ENCODE data around the gene ARGLU1.

ARGLU1 gene

DNA sequence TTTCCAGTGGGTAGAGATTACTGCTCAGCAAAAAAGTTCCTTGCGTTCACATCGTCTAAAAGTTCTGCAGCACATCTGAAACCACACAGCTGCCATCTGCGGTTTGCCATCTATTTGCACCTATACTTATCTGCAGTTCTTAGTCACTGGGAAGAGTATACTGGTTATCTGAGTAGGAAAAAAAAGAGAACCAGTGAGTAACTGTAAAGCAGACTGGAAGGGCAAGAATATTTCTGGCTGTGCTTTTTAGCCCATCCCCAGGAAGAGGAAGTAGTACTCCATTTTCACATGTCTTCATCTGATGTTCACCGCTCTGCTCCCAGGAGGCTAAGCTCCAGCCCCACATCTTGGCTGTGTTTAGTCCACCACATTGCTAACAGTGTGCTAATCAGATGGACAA lies 68.0 kb downstream of the ARGLU1 start:
- no peak for DNase-seq (ENCODE audit: low read depth in 2 of 2)

DNA sequence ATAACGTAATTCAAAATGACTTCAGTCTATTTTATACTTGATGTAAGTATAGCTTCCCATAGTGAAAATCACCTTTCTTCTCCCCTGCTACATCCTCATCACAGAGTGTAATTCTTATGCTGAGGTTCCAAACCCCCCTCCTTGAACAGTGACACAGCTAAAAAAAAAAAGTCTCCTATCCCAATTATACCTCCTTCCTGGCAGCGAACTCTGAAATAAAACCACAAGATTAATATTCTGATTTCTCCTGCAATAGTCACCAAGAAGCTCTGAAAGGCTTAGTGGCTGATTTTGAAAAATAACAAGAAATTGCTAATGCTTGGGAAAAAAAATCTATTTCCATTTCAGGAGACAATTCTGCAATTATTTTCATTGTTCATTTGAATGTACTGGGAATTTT lies 68.8 kb downstream of the ARGLU1 start:
- DNase-seq (ENCODE audit: low read depth in 2 of 2) = no peak

DNA sequence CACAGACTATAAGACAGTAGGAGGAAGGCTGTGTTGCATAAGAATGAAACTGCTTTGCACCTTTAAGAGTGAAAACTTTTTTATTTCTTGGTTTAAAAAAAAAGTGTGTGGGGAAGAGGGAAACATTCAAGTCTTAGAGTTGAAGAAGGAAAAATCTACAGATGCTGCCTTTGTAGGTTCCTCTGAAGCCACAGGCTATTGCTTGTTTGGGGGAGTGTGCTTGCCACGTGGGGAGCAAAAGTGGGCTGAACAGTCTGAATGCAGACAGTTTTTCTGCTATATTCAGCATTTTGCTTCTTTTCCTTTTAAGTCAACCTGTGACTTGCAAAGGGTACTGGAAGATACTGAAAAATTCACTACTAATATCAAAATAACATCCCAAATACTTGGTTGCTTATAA lies 69.4 kb downstream of the ARGLU1 start:
- no peak for DNase-seq (ENCODE audit: low read depth in 2 of 2)

DNA sequence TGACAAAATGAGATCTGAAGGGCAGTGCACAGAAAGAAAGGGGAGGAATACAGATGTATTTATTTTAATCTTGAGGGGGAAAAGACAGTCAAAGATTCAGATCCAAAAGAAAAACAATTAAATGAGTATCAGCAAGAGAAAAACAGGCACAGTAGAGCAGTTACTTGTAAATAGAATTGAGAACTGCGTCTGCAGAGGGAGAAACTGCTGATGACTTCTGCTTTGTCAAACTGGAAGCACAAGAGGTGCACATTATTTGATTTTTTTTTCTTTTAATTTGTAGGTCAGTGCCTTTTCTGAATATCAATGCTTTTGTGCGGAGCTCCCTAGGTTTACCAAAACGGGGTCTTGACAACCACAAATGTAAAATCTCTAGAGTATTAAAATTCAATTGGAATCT lies 69.8 kb downstream of the ARGLU1 start:
- no peak for DNase-seq (ENCODE audit: low read depth in 2 of 2)

DNA sequence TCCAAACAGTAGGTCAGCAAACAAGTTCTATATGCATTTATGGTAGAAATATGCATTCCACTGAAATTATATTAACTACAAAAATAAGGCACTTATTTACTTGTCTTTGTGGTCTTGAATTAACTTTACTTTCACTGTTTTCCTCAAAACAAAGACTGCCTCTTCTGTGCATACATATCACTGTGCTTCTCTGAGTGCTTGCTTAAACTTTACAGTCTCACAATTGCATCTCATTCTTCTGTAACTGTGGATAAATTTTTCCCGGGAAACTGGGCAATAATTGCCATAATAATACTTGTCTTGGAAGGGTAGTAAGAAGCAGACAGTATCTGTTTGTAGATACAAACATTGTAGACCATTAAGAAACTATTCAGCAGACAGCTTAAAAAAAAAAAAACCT lies 70.9 kb downstream of the ARGLU1 start:
- DNase-seq (ENCODE audit: low read depth in 2 of 2) = no peak

DNA sequence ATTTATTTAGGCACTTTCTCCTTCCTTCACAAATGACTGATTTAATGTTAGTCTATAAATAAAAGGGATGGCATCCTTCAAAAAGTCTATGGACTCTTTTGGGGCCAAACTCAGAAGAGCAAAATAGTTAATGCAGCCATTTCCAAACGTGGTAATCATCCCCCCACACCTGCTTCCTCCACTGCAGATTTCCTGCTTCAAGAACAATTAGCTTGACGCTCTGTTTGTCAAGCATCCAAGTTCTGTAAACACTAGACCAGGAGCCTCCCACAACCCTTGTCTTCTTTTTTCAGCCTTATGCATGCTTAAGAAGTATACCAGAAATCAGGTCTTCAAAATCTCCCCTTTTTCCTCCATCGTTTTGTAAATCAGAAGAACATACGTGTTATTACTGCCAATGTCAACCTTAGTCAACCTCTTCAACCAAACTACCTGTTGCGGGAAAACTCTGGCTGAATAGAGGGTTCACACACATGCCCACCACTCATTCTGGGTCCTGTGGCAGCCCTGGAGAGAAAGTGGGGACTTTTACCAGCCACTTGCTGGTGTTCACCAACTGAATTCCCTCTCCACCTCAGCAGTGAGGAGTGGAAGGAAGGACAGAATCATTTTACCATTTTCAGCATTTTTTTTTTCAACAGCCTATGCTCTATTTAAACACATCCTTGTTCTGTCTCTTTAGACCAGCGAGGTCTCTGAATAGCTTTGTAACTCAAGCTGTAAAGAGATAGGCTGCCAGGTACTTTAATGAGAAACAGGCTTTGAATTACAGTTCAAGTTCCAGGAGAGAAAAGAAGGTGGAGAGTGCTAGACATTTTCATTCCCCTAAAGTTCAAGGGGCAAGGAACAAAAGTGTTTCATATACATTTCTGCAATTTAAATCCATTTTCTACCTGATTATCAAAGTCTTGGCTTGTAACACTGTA lies 71.6 kb downstream of the ARGLU1 start:
- no peak for DNase-seq (ENCODE audit: low read depth in 2 of 2)

DNA sequence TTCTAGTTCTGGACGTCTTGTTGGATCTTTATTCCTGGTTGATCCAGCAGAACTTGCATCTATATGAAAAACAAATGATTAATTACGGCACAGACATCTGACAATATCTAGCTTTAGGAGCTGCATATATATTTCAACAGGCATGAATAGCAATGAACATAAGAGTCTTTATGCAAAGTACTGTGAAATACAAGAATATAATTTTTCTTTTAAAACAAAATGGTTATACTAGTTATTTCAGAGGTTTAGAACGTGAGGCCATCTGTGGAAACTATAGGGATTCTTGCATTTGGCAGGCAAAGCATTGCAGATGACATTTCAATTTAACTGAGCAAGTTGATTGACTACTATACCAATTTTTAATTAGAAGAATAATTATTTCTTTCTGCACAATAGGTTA lies 73.0 kb downstream of the ARGLU1 start:
- no peak for DNase-seq (ENCODE audit: low read depth in 2 of 2)

DNA sequence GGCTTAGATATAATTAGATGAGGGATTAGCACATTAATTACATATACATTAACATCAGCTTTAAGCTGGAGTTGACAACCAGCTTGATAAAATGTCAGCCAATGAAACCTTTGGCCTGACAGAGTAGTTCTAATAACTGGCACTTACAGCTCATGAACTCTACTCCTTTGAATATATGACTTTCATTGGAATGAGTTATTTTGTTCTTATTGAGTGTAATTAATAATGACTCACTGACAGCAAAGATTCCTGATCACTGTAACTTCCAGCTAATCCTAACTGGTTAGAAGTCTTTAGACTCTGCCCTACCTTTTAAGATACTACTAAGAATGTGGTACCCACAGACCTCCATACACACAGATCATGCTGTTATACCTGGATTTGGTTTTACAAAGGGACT lies 73.4 kb downstream of the ARGLU1 start:
- no peak for DNase-seq (ENCODE audit: low read depth in 2 of 2)

DNA sequence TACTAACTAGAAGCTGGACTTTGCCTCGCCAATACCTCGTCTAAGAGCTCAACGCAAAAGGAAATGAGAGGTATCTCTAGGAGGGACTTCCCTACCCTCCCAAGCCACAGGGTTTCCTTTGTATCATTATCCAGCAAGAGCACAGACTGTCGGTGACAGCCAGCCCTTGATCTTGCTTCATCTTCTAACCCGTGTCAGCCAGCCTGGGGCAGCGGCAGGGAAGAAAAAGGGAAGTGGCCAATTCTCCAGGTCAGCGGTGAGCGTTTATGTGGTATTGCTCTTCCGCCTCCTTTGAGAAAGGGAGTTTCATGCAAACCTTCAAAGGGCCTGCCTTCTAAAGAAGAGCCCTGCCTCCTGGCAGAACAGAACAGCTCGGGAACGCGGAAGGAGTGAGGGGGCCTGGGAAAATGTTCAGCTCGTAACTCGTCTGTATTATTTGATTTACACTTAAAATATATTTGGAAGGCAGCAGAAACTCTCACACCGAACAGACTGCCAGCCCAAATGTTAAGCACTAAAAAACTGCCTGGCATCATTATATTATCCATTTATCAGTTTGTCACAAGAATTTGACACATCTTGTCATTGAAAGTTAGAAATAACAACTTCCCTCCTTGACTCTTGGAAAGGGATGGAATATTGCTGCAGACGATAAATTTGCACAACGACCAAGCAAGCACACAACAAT lies 74.3 kb downstream of the ARGLU1 start:
- no peak for DNase-seq (ENCODE audit: low read depth in 2 of 2)

DNA sequence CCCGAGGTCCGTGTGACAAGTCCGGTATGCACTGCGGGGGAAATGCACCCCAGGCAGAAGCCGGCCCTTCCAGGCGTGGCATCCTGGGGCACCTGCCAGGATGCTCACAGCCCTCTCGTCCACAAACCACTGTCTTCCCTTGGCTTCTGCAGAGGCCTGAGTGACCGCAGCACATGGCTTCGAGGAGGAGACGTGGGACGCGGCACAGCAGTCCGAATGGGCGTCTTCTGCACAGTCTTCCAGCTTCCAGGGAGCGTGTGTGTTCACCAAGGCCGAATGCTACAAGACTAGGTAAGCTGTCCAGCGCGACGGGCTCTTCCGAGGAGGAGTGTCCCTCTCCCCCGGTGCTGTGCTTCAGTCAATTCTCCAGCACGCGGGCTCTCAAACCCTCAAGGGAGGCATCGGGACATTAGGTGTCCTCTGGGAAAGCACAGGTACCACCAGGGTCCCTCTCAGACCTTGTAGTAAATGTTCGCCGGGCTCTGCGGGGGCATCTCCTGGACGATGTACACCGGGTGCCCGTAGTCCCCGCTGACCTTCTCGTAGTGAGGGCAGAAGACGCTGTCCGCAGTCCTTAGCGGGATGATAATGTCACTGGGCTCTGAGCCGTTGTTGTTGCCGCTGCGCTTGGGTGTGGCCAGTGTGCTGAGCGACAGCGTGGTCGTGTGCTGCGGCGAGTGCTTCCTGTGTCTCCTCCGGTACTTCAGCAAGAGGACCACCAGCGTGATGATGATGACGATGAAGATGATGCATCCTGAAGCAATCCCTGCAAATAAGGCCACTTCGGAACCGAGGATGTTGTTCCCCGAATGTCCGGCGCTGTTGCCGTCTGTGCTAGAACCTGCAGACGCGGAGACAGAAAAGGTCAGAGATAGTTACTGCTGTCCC lies 75.1 kb downstream of the ARGLU1 start:
- DNase-seq (ENCODE audit: low read depth in 2 of 2) = no peak

DNA sequence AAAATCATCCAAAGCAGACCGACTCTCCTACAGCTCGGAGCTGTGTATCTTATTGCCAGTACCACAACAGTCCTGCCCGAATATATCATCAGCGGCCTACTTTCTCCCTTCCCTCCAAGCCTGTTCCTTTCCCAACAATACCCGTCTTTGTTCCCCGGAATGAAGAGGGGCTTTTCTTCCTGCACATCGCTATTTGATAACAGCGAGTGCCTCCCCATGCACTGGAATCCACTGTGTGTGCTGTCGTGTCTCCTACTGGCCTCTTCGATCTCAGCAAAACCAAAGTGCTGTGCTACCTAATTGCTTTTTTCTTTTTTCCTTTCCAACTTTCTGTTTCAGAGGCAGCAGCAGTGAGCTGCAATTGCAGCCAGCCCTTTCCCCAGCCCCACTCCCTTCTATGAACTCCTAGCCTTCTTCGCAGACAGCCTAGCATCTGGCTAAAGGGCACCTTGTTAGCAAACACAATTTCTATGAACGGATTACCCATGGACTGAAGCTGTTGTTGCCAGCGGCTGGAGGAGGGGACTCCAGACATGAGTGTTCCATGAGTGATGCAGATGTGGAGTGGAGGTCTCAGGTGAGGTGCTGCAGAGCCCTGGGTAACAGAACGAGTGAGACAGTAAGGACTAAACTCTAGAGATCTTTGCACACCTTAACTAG lies 75.9 kb downstream of the ARGLU1 start:
- DNase-seq (ENCODE audit: low read depth in 2 of 2) = no peak

All from stimulated activated CD4-positive, alpha-beta T cell treated with anti-CD3 and anti-CD28 coated beads, Interleukin-1b, Interleukin-23, amount 100 ng/mL, for 1 hour (primary cell).